NCI-H2196 (cell line): ENCODE results near the gene HEATR9.
A peak's percentile ranks its signal among the peaks of the same experiment; 100 is the strongest.

Experiments
- DNase-seq: peaks from one replicate; lab custom pipeline; 2025; ENCODE audit not compliant: unreplicated experiment; lab: John Stamatoyannopoulos, UW

Gene HEATR9

GRCh38 chr17:35866341-35866950 lies 2.2 kb downstream of the HEATR9 start:
- no peak for DNase-seq

- no peak for DNase-seq
Observed at GRCh38 chr17:35865412-35866340, 3.0 kb downstream of the HEATR9 start.

GRCh38 chr17:35864853-35865252 lies 3.8 kb downstream of the HEATR9 start:
- no peak for DNase-seq

- DNase-seq, result no peak
Observed at GRCh38 chr17:35856603-35857002, 12.1 kb downstream of the HEATR9 start.

- DNase-seq, result no peak
Observed at GRCh38 chr17:35855965-35856364, 12.7 kb downstream of the HEATR9 start.

GRCh38 chr17:35849469-35850348 lies 19.0 kb downstream of the HEATR9 start:
- peak; percentile 49 for DNase-seq

- no peak for DNase-seq
Observed at GRCh38 chr17:35847633-35848373, 20.9 kb downstream of the HEATR9 start.

- no peak for DNase-seq
Observed at GRCh38 chr17:35847006-35847405, 21.7 kb downstream of the HEATR9 start.

- DNase-seq, result no peak
Observed at GRCh38 chr17:35846055-35846809, 22.5 kb downstream of the HEATR9 start.

- no peak for DNase-seq
Observed at GRCh38 chr17:35844547-35844946, 24.1 kb downstream of the HEATR9 start.

GRCh38 chr17:35843698-35844097 lies 25.0 kb downstream of the HEATR9 start:
- no peak for DNase-seq

GRCh38 chr17:35842239-35842638 lies 26.5 kb downstream of the HEATR9 start:
- DNase-seq, result no peak

- DNase-seq, result no peak
Observed at GRCh38 chr17:35841505-35841904, 27.2 kb downstream of the HEATR9 start.

- DNase-seq, result no peak
Observed at GRCh38 chr17:35841101-35841500, 27.6 kb downstream of the HEATR9 start.

- DNase-seq, result no peak
Observed at GRCh38 chr17:35825206-35825605, 43.5 kb downstream of the HEATR9 start.

- DNase-seq, result no peak
Observed at GRCh38 chr17:35821308-35821707, 47.4 kb downstream of the HEATR9 start.

GRCh38 chr17:35819455-35819854 lies 49.2 kb downstream of the HEATR9 start:
- DNase-seq, result no peak

- no peak for DNase-seq
Observed at GRCh38 chr17:35817196-35817595, 51.5 kb downstream of the HEATR9 start.

- DNase-seq, result no peak
Observed at GRCh38 chr17:35816723-35817122, 52.0 kb downstream of the HEATR9 start.

- no peak for DNase-seq
Observed at GRCh38 chr17:35812456-35812855, 56.2 kb downstream of the HEATR9 start.
